ENCODE measurements around the gene ZNF2.

Gene ZNF2

DNA sequence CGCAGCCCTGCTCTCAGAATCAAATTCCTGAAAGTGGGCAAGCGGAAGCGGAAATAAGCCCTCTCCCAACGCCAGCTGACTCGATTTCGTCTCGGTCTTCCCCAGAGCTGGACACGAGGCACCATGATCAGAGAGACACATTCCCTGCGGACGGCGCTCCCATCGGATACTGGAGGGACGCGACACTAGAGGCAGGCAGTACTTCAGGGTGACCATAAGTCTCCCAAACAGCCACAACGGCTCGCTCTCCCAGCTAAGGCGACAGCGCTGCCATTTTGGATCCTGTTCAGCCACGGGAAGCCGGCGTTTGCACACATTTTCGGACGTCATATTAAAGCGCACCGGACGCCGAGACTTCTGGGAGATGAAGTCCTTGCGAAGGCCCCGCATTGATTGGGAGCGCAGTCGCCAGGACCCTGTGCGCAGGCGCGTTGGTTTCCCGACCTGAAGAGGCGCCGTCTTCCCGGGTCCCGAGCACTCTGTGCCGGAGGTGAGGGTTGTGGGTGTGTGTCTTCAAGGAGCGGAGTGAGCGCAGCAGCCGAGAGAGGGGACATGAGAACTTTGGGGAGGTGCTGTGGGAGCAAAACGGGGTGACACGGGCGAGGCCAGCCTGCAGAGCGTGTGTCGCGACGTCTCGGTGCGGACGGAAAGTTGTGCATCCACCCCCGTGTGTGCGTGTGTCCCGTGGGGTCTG is at the start of gene ZNF2:
Gene ZNF2, plus strand, starts transcription at position 439 of the 694 bp plus-strand sequence. CDS start 10,418 bp downstream, outside the sequence.
- peak; percentile 96 for DNase-seq (ENCODE audit: low read depth)

DNA sequence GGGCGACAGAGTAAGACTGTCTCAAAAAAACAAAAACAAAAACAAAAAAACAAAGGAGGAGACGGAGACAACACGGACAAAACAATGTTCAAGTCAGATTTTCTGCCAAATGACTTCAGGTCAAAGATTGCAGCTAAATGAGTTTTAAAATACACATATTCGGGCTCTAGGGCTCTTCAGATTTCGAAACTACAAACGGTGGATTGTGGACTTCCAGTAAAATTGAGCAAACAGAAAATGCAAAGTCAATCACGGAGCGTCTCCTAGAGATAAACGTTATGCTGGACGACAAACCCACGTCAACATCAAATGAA is 44.6 kb upstream of the ZNF2 start:
- DNase-seq (ENCODE audit: low read depth): peak; percentile 7

DNA sequence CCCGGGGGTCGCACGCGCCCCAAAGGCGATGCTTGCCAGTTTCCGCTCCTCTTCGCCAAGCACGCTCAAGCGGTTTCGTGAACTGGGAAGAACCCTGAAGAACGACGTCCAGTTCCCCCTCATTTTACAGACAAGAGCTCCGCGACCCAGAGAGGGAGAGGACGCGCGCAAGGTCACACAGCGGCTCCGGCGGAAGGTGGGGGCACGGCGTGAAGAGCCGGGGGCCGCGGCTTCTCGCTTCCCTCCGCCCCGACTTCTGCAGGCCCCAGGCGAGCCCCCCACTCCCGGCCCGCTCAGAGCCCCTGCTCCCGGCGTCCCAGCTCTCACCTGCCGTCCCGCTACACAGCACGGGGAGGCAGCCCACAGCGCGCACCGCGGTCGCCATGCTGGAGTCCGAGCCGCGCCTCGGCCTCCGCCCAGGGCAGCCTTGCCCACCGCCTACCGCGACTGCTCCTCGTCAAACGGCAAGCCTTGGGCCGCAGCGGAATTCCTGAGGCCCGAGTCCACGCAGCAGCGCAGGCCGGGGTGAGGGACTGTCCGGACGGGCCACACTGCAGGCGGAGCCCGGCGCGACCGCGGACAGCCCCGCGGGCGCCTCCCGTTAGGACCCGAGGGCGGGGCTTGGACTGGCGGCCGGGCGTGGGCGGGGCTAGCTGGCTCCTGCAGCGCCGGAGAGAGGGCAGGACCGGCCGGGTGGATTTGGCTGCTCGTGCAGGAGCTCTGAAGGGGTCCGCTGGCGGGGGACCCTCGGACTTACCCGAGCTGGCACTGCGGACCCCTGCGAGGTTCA is 44.0 kb upstream of the ZNF2 start, which contains the start of gene MRPS5:
Gene MRPS5, minus strand, starts transcription at position 402 of the 790 bp plus-strand sequence. Its CDS starts 17 bp downstream, at position 385.
- DNase-seq (ENCODE audit: low read depth): peak; percentile 85

DNA sequence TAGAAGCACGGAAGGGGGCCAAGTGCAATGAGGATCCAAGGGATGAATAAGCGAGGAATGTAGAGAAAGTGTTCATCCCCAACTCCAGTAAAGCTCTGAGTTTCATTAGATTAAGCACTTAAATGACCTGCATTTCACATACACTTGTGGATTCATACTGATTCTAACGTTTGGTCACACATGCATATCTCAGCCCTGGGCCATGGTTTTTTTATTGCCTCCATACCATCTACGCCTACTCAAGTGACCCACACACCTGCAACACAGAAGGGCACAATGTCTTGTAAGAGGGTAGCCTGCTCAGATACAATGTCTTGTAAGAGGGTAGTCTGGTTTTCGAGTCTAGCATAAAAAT is 43.4 kb upstream of the ZNF2 start:
- DNase-seq (ENCODE audit: low read depth): no peak

DNA sequence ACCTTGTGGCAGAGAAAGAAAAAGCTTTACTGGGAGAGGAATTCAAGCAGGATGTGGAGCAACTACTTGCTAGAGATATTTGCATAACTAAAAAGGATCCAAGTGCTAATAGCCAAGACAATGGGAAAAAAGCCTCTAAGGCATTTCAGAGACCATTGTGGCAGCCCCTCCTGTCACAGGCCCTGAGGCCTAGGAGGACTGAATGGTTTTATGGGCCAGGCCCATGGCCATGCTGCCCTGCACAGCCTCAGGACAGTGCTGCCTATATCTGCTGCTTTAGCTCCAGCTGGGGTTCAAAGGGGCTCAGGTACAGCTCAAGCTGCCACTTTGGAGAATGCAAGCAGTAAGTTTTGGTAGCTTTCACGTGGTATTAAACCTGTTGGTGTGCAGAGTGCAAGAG is 26.9 kb upstream of the ZNF2 start:
- no peak for DNase-seq (ENCODE audit: low read depth)

DNA sequence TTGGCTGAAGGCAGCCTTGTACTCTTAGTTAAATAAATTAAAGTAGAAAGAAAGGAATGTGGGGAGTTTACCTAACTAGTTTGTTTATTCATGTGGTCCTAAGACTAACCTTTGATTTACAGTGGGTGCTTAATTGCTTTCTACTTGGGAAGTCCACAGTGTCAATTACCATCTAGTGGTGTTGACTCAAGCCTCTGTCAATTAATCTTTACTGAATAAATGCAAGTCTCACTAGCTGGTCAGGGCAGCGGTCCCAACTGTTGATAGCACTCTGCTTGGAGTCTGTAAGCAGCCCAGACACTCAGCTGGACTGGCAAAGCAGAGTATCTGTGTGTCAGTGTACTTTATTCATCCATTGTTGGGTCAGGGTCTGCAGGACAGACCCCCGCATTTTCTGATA is 21.8 kb upstream of the ZNF2 start:
- DNase-seq (ENCODE audit: low read depth): no peak

DNA sequence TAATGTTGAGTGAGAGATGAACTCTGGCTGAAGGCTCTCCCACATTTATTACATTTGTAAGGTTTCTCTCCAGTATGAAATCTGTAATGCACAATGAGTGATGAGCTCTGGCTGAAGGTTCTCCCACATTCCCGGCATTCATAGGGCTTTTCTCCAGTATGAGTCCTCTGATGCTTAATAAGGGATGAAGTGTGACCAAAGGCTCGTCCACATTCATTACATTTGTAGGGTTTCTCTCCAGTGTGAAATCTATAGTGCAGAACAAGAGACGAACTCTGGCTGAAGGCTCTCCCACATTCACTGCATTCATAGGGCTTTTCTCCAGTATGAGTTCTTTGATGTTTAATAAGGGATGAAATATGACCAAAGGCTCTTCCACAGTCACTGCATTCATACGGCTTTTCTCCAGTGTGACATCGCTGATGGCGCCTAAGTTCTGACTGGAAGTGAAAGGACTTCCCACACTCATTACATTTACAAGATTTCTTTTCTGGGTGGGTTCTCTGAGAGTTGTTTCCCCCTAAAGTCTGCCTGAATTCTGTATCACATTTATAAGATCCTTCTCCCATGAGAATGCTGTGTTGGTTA is 16.1 kb upstream of the ZNF2 start:
- no peak for DNase-seq (ENCODE audit: low read depth)

DNA sequence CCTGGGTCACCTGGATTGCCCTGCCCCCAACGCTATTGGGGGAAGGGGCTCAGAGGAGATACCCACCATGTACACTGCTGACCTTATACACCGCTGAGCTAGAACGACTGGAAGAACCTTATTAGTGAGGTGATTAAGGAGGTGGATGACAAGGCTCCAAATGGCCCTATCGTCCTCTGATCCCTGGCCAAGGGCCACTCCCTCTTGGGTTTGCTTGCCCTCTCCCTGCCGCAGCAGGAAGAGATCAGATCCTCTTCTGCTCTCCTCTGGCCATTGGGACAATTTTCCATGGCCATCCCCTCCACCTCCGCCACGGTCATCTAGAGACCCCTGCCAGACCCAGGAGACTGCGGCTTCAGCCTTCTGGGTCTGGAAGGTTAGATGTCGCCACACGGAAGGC is 7.2 kb upstream of the ZNF2 start:
- DNase-seq (ENCODE audit: low read depth): no peak

DNA sequence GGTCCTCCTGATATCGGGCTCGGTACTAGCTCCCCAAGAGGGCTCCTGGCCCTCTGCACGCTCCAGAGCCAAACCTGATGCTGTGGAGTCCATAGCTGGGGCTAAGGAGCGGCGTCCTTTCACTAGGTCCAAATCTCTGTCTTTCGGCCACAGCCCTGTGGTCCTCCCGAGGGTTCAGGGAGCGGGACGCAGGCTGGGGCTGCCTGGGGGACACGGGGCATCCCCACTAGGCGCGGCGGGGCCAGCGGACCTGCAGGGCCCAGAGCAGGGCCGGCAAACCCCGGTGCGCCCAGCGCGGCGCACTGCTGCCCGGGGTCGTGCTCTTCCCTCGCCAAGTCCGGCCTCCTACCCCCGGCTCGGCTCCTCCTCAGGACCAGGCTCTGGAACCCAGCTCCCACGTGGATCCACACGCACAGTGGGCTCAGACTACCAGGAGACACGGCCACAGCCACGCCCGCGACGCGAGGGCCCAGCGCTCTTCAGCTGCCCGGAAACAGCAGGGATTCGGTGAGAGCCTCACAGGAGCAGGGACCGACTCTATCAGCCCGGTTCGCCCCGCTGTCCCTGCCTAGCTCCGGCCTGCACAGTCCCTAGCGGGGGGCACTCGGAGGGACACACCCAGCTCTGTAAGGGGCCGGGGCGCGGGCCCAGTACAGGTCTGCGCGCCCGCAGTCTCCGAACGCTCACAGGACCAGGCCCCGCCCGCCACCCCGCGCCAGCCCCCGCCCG is 6.6 kb upstream of the ZNF2 start:
- peak; percentile 22 for DNase-seq (ENCODE audit: low read depth)

DNA sequence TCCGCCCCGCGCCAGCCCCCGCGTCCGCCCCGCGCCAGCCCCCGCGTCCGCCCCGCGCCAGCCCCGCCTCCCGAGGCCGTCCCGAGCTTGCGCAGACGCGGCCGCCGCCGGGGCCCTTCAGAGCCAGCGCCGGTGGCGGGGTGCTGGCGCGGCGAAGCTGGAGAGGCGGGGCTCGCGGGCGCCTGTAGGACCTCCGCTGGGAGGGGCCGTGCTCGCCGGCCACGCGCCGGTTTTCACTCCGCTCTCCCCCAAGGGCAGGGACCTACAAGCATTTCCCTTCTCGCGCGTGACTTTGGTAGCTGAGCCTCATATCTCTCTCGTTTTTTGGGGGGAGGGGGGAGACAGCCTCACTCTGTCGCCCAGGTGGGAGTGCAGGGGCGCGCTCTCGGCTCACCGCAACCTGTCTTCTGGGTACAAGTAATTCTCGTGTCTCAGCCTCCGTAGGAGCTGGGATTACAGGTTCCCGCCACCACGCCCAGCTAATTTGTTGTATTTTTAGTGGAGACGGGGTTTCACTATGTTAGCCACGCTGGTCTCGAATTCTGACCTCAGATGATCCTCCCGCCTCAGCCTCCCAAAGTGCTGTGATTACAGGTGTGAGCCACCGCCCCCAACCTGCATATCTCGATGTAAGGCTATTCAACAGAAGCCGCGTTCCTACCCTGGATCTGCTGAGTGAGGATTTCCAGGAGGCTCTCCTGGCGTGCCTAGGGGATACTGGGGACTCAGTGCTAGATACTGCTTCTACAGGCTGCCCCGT is 5.7 kb upstream of the ZNF2 start, which contains the start of gene ZNF514:
Gene ZNF514, minus strand, starts transcription at position 159 of the 760 bp plus-strand sequence. CDS start 6,595 bp downstream, outside the sequence.
- DNase-seq (ENCODE audit: low read depth): peak; percentile 67

DNA sequence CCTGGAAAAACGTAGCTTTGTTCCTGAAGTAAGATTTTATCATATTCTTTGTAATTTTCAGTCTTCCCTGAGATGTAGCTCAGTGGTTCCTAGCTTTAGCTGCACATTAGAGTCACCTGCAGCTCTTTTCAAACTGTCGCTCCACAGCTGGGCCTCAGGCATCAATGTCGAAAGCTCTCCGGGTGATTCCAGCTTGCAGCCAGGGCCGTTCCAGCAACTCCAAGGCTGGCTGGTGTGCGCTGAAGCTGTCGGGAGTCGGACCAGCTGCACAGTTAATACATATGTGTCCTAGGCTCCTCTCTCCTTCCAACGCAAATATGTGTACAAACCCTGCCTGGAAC is 609 bp upstream of the ZNF2 start:
- DNase-seq (ENCODE audit: low read depth): no peak

DNA sequence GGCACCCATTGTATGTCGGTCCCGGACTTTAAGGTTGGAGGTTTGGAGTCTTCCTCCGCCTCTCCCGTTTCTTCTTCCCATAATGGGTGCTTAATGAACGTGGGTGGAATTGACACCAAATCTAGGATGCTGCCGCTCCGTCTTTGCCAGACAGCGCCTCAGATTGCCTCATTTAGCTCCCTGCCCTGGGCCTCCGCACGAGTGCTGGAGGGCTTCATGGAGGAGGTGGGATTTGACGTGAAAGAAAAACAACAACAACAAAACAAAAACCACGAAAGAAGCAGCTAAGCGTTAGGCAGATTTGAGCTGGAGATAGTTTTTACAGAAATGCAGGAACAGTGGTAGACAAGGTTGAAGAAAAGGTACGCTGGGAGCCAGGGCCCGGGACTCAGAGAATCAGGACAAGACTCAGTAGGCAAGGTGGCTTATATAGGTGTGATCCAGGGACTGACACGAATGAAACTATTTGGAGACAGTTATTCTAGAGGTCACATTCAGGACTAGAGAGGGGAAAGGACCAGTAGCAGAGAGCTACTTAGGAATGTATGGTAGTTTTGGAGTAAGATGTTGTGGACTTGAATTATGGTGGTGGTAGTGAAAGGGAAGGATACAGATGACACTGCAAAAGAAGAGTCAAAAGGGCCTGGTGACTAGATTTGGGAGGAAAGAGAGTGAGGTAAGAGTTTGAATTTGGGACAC is 605 bp downstream of the ZNF2 start:
- DNase-seq (ENCODE audit: low read depth): no peak

DNA sequence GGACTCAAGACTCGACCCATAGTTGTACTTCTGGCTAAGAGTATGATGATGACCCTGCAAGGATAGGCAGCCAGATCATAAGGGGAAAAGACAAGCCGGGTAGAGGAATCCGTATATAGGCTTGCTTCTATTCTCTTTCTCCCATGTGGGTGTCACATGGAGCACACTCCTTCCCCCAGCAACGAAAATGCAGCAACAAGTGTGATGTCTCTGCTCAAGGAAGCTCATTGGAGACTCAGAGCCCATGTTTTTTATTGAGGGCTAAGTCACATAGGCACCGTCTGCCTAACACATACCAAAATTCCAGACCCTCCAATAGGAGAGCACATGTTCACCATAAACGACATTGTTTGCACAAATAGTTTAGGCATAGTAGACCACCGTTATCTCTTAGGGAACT is 6.3 kb downstream of the ZNF2 start:
- no peak for DNase-seq (ENCODE audit: low read depth)

DNA sequence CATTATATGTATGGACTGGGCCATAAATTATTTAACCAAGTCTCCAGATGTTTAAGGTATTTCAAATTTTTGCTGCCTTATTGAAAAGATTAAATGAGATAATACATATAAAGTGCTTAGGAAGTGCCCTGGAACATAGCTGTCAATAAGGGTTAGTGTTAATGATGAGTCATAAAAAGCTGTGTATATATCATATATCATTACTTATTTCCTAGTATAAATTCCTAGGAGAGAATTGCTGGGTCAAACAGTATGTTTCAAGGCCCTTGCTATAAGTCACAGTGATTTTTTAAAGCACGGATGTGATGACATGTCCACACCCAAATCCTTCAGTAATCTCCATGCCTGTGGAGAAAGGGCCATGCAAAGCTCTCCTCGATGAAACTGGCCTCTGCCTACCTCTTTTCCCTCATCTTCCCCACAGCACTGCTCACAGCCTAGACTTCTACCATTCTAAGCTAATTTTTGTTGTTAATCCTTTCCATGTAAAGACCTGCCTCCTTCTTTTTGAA is 8.5 kb downstream of the ZNF2 start:
- no peak for DNase-seq (ENCODE audit: low read depth)

DNA sequence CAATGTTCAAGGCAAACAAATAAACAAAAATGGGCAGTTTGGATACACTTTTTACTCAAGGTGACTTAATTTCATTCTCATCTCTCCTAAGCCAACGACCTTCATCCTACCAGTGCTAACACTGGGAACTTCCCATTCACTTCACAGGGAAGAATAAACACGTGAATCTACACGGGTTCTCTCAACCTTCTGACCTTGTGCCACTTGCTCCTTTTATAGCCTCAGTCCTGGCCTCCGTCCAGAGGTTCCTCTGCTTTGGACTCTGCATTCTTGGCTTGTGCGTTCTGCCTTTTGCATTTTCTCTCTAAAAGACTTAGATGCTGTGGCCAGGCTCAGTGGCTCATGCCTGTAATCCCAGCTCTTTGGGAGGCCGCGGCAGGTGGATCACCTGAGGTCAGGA is 13.8 kb downstream of the ZNF2 start:
- no peak for DNase-seq (ENCODE audit: low read depth)

DNA sequence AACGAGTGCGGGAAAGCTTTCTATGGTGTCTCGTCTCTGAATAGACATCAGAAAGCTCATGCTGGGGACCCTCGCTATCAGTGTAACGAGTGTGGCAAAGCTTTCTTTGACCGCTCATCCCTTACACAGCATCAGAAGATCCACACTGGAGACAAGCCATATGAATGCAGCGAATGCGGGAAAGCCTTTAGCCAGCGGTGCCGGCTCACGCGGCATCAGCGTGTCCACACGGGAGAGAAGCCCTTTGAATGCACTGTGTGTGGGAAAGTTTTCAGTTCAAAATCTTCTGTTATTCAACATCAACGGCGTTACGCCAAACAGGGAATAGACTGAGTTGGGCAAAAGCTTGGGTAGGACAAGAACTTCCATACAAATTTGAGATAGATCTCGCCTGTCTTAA is 16.2 kb downstream of the ZNF2 start:
- DNase-seq (ENCODE audit: low read depth): no peak

DNA sequence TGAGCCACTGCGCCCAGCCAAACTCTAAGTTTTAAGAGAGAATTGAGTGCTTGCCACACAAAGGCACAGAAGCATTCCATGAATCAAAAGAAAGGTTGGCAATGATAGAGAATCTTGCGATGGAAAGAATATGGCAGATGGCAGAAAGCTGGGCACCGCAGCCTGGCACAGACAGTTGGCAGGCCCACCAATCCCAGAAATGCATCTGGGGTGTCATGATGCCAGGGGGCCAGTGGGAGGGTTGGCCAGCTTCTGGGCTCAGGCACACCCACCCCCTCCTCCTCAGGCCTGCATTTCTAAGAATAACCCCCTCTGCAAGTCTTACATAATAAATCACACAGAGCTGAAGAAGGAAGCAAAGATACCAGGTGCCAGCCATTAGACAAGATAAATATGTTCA is 19.6 kb downstream of the ZNF2 start:
- no peak for DNase-seq (ENCODE audit: low read depth)

DNA sequence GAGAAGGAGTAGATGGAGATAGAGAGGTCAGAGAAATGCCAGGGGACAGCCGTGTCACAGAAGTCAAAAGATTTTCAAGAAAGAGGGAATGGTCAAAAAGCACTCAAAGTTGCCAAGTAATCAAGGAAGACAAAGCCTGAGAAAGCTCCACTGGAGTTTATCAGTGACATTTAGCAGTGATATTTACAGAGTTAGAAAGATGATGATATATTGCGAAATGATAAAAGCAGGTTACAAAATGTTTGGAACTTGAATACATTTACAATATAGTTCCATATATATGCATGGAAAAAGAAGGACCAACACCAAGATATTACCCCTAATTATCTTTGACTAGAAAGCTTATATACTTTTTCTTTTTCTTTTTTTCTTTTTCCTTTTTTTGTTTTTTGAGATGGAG is 20.4 kb downstream of the ZNF2 start:
- DNase-seq (ENCODE audit: low read depth): no peak

DNA sequence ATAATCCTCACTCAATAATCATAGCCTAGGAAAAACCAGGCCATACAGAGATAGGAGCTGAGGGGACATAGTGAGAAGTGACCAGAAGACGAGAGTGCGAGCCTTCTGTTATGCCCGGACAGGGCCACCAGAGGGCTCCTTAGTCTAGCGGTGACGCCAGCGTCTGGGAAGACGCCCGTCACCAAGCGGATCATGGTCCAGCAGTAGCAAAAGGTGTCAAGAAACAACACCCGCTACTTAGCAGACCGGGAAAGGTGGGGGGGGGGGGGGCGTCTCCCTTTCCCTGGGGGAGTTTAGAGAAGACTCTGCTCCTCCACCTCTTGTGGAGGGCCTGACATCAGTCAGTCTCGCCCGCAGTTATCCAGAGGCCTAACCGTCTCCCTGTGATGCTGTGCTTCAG is 27.3 kb downstream of the ZNF2 start:
- peak; percentile 31 for DNase-seq (ENCODE audit: low read depth)

DNA sequence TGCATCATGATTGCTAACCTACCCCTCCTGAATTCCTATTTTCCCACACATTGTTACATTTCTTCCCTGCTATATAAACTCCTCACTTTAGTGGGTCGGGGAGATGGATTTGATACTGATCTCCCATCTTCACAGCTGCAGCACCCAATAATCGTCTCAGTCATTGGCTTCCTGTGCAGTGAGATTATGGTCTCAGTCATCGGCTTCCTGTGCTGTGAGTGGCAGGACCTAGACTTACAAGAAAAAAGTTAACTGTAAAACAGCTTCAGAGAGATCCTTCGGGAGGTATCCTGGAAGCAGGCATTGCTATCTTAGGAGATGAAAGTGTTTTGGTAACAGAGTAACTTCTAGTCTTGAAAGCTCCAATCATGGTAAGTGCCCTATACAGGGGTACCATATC is 38.3 kb downstream of the ZNF2 start:
- no peak for DNase-seq (ENCODE audit: low read depth)

DNA sequence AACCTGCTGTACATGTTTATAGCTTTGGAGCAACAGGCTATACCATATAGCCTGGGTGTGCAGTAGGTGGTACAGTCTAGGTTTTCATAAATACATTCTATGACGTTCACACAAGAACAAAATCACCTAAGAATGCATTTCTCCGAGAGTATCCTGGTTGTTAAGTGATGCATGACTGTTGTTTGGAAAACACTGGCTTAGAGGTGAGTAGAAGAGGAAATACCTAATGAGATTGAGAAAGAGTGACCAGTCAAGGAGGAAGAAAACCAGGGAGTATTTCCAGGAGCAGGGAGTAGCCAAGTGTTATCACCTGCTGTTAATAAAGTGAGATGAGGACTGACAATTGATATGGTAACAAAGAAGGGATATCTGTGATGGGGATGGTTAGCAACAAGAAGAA is 38.8 kb downstream of the ZNF2 start:
- no peak for DNase-seq (ENCODE audit: low read depth)
